Neural cell (in vitro differentiated cells): ENCODE results near the gene HEBP2.

Experiments used
- EP300 ChIP-seq: fragments of 450-650 bp; conservative IDR thresholded peaks from 2 replicates; pipeline ENCODE4 v1.6.1; 2014; ENCODE audit warnings: antibody characterized with exemption, mild to moderate bottlenecking, moderate library complexity; ENCODE audit not compliant: poor library complexity, severe bottlenecking
- POLR2AphosphoS5 ChIP-seq: IDR thresholded peaks from 2 replicates; pipeline ENCODE4 v1.6.1; 2012
- TAF1 ChIP-seq: IDR thresholded peaks from 2 replicates; pipeline ENCODE4 v1.6.1; 2012; ENCODE audit warnings: low read depth
- TF ChIP-seq, protein P1 (sequence below): IDR thresholded peaks from 2 replicates; pipeline ENCODE4 v1.6.1; 2012; ENCODE audit warnings: borderline replicate concordance
- TF ChIP-seq, protein P2 (sequence below): fragments of 450-650 bp; IDR thresholded peaks from 2 replicates; pipeline ENCODE4 v1.5.1; 2014; ENCODE audit warnings: antibody characterized with exemption, mild to moderate bottlenecking, moderate library complexity; ENCODE audit not compliant: poor library complexity, severe bottlenecking

DNA sequence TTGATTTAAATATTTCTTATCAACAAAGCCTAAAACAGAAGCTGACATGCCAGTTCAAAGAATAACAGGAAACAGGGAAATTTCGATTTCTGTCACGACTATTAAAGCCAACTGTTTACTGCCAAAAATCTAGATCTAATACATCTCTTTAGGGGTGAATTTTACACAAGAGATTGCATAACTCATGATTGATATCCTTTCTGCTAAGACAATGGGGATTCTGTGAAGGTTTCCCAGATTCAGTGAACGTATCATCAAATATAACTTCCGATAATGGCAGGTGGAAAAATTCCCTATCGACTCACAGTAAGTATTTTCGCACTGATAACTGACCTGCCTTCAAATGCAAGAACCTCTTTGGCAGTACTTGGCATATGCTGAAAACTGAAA is 52.4 kb downstream of the HEBP2 start:
- TF ChIP-seq, protein P1, sequence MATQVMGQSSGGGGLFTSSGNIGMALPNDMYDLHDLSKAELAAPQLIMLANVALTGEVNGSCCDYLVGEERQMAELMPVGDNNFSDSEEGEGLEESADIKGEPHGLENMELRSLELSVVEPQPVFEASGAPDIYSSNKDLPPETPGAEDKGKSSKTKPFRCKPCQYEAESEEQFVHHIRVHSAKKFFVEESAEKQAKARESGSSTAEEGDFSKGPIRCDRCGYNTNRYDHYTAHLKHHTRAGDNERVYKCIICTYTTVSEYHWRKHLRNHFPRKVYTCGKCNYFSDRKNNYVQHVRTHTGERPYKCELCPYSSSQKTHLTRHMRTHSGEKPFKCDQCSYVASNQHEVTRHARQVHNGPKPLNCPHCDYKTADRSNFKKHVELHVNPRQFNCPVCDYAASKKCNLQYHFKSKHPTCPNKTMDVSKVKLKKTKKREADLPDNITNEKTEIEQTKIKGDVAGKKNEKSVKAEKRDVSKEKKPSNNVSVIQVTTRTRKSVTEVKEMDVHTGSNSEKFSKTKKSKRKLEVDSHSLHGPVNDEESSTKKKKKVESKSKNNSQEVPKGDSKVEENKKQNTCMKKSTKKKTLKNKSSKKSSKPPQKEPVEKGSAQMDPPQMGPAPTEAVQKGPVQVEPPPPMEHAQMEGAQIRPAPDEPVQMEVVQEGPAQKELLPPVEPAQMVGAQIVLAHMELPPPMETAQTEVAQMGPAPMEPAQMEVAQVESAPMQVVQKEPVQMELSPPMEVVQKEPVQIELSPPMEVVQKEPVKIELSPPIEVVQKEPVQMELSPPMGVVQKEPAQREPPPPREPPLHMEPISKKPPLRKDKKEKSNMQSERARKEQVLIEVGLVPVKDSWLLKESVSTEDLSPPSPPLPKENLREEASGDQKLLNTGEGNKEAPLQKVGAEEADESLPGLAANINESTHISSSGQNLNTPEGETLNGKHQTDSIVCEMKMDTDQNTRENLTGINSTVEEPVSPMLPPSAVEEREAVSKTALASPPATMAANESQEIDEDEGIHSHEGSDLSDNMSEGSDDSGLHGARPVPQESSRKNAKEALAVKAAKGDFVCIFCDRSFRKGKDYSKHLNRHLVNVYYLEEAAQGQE: no peak
- TF ChIP-seq, protein P2, sequence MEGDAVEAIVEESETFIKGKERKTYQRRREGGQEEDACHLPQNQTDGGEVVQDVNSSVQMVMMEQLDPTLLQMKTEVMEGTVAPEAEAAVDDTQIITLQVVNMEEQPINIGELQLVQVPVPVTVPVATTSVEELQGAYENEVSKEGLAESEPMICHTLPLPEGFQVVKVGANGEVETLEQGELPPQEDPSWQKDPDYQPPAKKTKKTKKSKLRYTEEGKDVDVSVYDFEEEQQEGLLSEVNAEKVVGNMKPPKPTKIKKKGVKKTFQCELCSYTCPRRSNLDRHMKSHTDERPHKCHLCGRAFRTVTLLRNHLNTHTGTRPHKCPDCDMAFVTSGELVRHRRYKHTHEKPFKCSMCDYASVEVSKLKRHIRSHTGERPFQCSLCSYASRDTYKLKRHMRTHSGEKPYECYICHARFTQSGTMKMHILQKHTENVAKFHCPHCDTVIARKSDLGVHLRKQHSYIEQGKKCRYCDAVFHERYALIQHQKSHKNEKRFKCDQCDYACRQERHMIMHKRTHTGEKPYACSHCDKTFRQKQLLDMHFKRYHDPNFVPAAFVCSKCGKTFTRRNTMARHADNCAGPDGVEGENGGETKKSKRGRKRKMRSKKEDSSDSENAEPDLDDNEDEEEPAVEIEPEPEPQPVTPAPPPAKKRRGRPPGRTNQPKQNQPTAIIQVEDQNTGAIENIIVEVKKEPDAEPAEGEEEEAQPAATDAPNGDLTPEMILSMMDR: no peak
- TF ChIP-seq TAF1: no peak
- no peak for TF ChIP-seq POLR2AphosphoS5
- no peak for TF ChIP-seq EP300
